HepG2 (cell line): Measurements from ENCODE around the gene RGL3. TPM values are rescaled to one million over a fixed set of nuclear protein-coding genes. Genes with fewer than 3 reads are reported as not detected.

Experiments
- CCDC6 ChIP-seq: sonication (generic); formaldehyde crosslinking; IDR thresholded peaks from 2 replicates; pipeline ENCODE4 v1.8.1; 2022; ENCODE audit warnings: mild to moderate bottlenecking, missing genetic modification reagents, moderate library complexity
- FOSL1 ChIP-seq: sonication (generic); formaldehyde crosslinking; IDR thresholded peaks from 2 replicates; pipeline ENCODE4 v1.9.0; 2021; ENCODE audit warnings: missing genetic modification reagents, borderline replicate concordance
- FOXK1 ChIP-seq: sonication (generic); formaldehyde crosslinking; IDR thresholded peaks from 2 replicates; pipeline ENCODE4 v1.4.0; 2020; ENCODE audit warnings: low read depth, missing genetic modification reagents, borderline replicate concordance
- HNRNPL ChIP-seq: fragments of 200-400 bp; formaldehyde crosslinking; IDR thresholded peaks from 2 replicates; pipeline ENCODE4 v1.6.1; 2017; ENCODE audit warnings: mild to moderate bottlenecking, low read depth, low read length
- HNRNPUL1 ChIP-seq: fragments of 200-400 bp; formaldehyde crosslinking; IDR thresholded peaks from 2 replicates; pipeline ENCODE4 v1.6.1; 2017; ENCODE audit warnings: low read depth, mild to moderate bottlenecking, low read length, moderate library complexity
- IRX3 ChIP-seq: sonication (generic); formaldehyde crosslinking; IDR thresholded peaks from 2 replicates; pipeline ENCODE4 v1.8.1; 2023; ENCODE audit warnings: mild to moderate bottlenecking, low read depth, missing genetic modification reagents, borderline replicate concordance
- KAT8 ChIP-seq: IDR thresholded peaks from 2 replicates; pipeline ENCODE4 v1.6.1; 2016; ENCODE audit warnings: missing genetic modification reagents, missing compliant biosample characterization
- PTBP1 ChIP-seq: fragments of 200-400 bp; formaldehyde crosslinking; IDR thresholded peaks from 2 replicates; pipeline ENCODE4 v1.6.1; 2018; ENCODE audit warnings: low read length, low read depth; ENCODE audit not compliant: poor library complexity, severe bottlenecking
- SOX5 ChIP-seq: IDR thresholded peaks from 2 replicates; pipeline ENCODE4 v1.6.1; 2016; ENCODE audit warnings: borderline replicate concordance
- SRY ChIP-seq: sonication (generic); formaldehyde crosslinking; IDR thresholded peaks from 2 replicates; pipeline ENCODE4 v1.8.0; 2022; ENCODE audit warnings: mild to moderate bottlenecking, missing genetic modification reagents
- TCF12 ChIP-seq, 2 experiments: fragments of 450-650 bp in 1 of 2; sonication (generic) in 1 of 2; formaldehyde crosslinking in 1 of 2; IDR thresholded peaks; 2 replicates each; pipeline versions ENCODE4 v1.6.1 to v1.8.0; 2017 to 2022; ENCODE audit warnings: antibody characterized with exemption in 1 of 2, mild to moderate bottlenecking in 1 of 2, missing genetic modification reagents in 1 of 2, moderate library complexity in 1 of 2
- TSC22D2 ChIP-seq: sonication (generic); formaldehyde crosslinking; IDR thresholded peaks from 2 replicates; pipeline ENCODE4 v1.5.1; 2020; ENCODE audit warnings: missing genetic modification reagents, mild to moderate bottlenecking, borderline replicate concordance
- ZMAT3 ChIP-seq: sonication (generic); formaldehyde crosslinking; conservative IDR thresholded peaks from 2 replicates; pipeline ENCODE4 v1.7.0; 2021; ENCODE audit warnings: missing genetic modification reagents
- ZNF546 ChIP-seq: sonication (generic); formaldehyde crosslinking; conservative IDR thresholded peaks from 2 replicates; pipeline ENCODE4 v1.8.1; 2023; ENCODE audit warnings: mild to moderate bottlenecking, missing genetic modification reagents
- polyA plus RNA-seq, 8 experiments: library from polyadenylated mRNA; depleted of rRNA in 3 of 8; stranded (reverse) in 7 of 8; unstranded in 1 of 8; fragments of >200 nt; fragmentation: Illumina TruSeq in 4 of 8; extraction: Trizol in 4 of 8; gene quantifications; 2 replicates each; pipeline versions ENCODE4 v1.2.1 to v1.2.3, GENCODE V29; 2011 to 2016; ENCODE audit warnings: low read depth in 4 of 8, missing spikeins in 1 of 8, mixed read lengths in 1 of 8; ENCODE audit not compliant: insufficient read depth in 1 of 8
- total RNA-seq, 5 experiments: library from RNA; depleted of rRNA; stranded (reverse); fragments of >200 nt; fragmentation: Illumina TruSeq; extraction: Trizol; gene quantifications; 2 replicates each; pipeline ENCODE4 v1.2.3, GENCODE V29; 2016; ENCODE audit warnings: low read depth in 1 of 5
- TF ChIP-seq, protein P1 (sequence below): sonication (generic); formaldehyde crosslinking; IDR thresholded peaks from 2 replicates; pipeline ENCODE4 v1.4.0; 2020; ENCODE audit warnings: missing genetic modification reagents, borderline replicate concordance
- TF ChIP-seq, protein P2 (sequence below): sonication (generic); formaldehyde crosslinking; IDR thresholded peaks from 2 replicates; pipeline ENCODE4 v1.5.1; 2020; ENCODE audit warnings: mild to moderate bottlenecking, moderate library complexity, missing genetic modification reagents
- TF ChIP-seq, protein P3 (sequence below): sonication (generic); formaldehyde crosslinking; IDR thresholded peaks from 2 replicates; pipeline ENCODE4 v1.4.0; 2020; ENCODE audit warnings: mild to moderate bottlenecking, missing genetic modification reagents
- TF ChIP-seq, protein P4 (sequence below): sonication (generic); formaldehyde crosslinking; IDR thresholded peaks from 2 replicates; pipeline ENCODE4 v1.4.0; 2020; ENCODE audit warnings: missing genetic modification reagents, borderline replicate concordance
- TF ChIP-seq, protein P5 (sequence below): sonication (generic); formaldehyde crosslinking; IDR thresholded peaks from 2 replicates; pipeline ENCODE4 v1.5.1; 2020; ENCODE audit warnings: mild to moderate bottlenecking, missing genetic modification reagents, borderline replicate concordance

RGL3 gene
- total and polyA plus RNA-seq, 2 of the 13 experiments (the other 11 are each of a cell fraction or from before 2014, with no cell fraction given): 4.2 to 7.6 TPM

DNA sequence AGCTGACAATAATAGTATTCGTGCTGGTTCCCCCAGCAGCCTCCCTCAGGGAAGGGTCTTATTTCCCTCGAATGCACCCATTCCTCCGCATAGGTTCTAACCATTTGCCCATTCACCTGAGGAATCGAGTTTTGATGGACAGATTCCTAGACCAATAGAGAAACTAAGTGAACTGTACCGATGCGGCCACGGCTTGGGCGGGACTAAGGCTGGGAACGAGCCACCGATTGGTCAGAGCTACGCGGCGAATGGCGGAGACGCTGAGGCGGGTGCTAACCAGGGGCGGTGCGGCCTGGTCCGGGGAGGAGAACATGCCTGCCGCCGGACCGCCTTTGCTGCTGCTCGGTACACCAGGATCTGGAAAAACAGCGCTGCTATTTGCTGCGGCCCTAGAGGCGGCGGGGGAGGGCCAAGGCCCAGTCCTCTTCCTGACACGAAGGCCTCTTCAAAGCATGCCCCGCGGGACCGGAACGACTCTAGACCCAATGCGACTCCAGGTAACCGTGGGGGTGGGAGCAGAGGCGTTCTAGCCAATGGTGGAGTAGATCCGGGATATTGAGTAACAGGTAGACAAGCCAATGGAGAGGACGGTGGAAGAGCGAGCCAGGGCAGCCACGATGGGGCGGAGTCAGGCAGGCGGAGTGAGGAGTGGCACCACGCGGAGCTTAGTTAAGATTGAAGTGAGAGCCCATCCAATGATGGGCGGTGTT is 44.5 kb downstream of the RGL3 start, which contains the start of gene SWSAP1 (continued):
- TF ChIP-seq, protein P1, sequence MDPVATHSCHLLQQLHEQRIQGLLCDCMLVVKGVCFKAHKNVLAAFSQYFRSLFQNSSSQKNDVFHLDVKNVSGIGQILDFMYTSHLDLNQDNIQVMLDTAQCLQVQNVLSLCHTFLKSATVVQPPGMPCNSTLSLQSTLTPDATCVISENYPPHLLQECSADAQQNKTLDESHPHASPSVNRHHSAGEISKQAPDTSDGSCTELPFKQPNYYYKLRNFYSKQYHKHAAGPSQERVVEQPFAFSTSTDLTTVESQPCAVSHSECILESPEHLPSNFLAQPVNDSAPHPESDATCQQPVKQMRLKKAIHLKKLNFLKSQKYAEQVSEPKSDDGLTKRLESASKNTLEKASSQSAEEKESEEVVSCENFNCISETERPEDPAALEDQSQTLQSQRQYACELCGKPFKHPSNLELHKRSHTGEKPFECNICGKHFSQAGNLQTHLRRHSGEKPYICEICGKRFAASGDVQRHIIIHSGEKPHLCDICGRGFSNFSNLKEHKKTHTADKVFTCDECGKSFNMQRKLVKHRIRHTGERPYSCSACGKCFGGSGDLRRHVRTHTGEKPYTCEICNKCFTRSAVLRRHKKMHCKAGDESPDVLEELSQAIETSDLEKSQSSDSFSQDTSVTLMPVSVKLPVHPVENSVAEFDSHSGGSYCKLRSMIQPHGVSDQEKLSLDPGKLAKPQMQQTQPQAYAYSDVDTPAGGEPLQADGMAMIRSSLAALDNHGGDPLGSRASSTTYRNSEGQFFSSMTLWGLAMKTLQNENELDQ (CRISPR knock-in tag): no peak
- TF ChIP-seq SRY (CRISPR knock-in tag) (peak; percentile 51; the same call in 1 of the 2 replicates), IRX3 (CRISPR knock-in tag) (0 out of 2 replicates have a peak, but pooled peaks have one; percentile 34), FOXK1 (peak; percentile 74; the same call in 1 of the 2 replicates), CCDC6 (no peak), PTBP1 (no peak), TSC22D2 (CRISPR knock-in tag) (no peak; the same call in 1 of the 2 replicates), TCF12 (IDR thresholded peaks at IDR 0.05) (no peak), TCF12 (CRISPR knock-in tag; IDR thresholded peaks at IDR 0.05) (no peak), ZMAT3 (CRISPR knock-in tag) (peak; percentile 82; the same call in 1 of the 2 replicates), HNRNPL (0 out of 2 replicates have a peak, but pooled peaks have one; percentile 44), ZNF546 (CRISPR knock-in tag) (peak; percentile 90; the same call in 1 of the 2 replicates), SOX5 (CRISPR knock-in tag) (peak; percentile 57), HNRNPUL1 (no peak), KAT8 (CRISPR knock-in tag) (peak; percentile 93), FOSL1 (CRISPR knock-in tag) (no peak)
- TF ChIP-seq, protein P2, sequence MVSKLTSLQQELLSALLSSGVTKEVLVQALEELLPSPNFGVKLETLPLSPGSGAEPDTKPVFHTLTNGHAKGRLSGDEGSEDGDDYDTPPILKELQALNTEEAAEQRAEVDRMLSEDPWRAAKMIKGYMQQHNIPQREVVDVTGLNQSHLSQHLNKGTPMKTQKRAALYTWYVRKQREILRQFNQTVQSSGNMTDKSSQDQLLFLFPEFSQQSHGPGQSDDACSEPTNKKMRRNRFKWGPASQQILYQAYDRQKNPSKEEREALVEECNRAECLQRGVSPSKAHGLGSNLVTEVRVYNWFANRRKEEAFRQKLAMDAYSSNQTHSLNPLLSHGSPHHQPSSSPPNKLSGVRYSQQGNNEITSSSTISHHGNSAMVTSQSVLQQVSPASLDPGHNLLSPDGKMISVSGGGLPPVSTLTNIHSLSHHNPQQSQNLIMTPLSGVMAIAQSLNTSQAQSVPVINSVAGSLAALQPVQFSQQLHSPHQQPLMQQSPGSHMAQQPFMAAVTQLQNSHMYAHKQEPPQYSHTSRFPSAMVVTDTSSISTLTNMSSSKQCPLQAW (CRISPR knock-in tag): peak; percentile 71
- TF ChIP-seq, protein P3, sequence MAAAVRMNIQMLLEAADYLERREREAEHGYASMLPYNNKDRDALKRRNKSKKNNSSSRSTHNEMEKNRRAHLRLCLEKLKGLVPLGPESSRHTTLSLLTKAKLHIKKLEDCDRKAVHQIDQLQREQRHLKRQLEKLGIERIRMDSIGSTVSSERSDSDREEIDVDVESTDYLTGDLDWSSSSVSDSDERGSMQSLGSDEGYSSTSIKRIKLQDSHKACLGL (CRISPR knock-in tag): 0 out of 2 replicates have a peak, but pooled peaks have one; percentile 42
- TF ChIP-seq, protein P4, sequence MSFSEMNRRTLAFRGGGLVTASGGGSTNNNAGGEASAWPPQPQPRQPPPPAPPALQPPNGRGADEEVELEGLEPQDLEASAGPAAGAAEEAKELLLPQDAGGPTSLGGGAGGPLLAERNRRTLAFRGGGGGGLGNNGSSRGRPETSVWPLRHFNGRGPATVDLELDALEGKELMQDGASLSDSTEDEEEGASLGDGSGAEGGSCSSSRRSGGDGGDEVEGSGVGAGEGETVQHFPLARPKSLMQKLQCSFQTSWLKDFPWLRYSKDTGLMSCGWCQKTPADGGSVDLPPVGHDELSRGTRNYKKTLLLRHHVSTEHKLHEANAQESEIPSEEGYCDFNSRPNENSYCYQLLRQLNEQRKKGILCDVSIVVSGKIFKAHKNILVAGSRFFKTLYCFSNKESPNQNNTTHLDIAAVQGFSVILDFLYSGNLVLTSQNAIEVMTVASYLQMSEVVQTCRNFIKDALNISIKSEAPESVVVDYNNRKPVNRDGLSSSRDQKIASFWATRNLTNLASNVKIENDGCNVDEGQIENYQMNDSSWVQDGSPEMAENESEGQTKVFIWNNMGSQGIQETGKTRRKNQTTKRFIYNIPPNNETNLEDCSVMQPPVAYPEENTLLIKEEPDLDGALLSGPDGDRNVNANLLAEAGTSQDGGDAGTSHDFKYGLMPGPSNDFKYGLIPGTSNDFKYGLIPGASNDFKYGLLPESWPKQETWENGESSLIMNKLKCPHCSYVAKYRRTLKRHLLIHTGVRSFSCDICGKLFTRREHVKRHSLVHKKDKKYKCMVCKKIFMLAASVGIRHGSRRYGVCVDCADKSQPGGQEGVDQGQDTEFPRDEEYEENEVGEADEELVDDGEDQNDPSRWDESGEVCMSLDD (CRISPR knock-in tag): no peak
- TF ChIP-seq, protein P5, sequence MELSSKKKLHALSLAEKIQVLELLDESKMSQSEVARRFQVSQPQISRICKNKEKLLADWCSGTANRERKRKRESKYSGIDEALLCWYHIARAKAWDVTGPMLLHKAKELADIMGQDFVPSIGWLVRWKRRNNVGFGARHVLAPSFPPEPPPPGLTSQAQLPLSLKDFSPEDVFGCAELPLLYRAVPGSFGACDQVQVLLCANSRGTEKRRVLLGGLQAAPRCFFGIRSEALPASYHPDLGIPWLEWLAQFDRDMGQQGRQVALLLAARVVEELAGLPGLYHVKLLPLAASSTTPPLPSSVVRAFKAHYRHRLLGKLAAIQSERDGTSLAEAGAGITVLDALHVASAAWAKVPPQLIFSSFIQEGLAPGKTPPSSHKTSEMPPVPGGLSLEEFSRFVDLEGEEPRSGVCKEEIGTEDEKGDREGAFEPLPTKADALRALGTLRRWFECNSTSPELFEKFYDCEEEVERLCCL (CRISPR knock-in tag): no peak
